ENCODE measurements around the gene MAGI2. TPM values are rescaled to one million over a fixed set of nuclear protein-coding genes. Genes with fewer than 3 reads are reported as not detected.
"Not testable (repeated sequence)": the region's sequence is repeated elsewhere in the genome, so short reads cannot be mapped to it uniquely, and the experiment has no call there.

Gene MAGI2
- total RNA-seq, 3 donors from 2014 or later (not counting 1 experiment from before 2014, with no cell fraction given), result 0.09 to 0.48 (median 0.27) TPM

- no peaks in the 10 kb centered on the region for H3K4me1 ChIP-seq (ENCODE audit: control insufficient read depth, insufficient read depth, low read length)
- intact Hi-C loops (cut with micrococcal nuclease), result no loop called here
- peaks cover 11 to 20% of the 10 kb centered on the region in 2 donors for H3K9me3 Mint-ChIP-seq
- no peaks in the 10 kb centered on the region for H3K27me3 Mint-ChIP-seq (ENCODE audit: low read depth in 2 of 2)
- no peaks in the 10 kb centered on the region for H3K36me3 Mint-ChIP-seq
- H3K27me3 ChIP-seq (ENCODE audit: control insufficient read depth, insufficient read depth, low read length), result no peaks in the 10 kb centered on the region
- TF ChIP-seq, protein P1, sequence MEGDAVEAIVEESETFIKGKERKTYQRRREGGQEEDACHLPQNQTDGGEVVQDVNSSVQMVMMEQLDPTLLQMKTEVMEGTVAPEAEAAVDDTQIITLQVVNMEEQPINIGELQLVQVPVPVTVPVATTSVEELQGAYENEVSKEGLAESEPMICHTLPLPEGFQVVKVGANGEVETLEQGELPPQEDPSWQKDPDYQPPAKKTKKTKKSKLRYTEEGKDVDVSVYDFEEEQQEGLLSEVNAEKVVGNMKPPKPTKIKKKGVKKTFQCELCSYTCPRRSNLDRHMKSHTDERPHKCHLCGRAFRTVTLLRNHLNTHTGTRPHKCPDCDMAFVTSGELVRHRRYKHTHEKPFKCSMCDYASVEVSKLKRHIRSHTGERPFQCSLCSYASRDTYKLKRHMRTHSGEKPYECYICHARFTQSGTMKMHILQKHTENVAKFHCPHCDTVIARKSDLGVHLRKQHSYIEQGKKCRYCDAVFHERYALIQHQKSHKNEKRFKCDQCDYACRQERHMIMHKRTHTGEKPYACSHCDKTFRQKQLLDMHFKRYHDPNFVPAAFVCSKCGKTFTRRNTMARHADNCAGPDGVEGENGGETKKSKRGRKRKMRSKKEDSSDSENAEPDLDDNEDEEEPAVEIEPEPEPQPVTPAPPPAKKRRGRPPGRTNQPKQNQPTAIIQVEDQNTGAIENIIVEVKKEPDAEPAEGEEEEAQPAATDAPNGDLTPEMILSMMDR (IDR thresholded peaks at IDR 0.05), result no peak
- no peaks in the 10 kb centered on the region for H3K36me3 ChIP-seq (ENCODE audit: control insufficient read depth, insufficient read depth, low read length)
- H3K9me3 ChIP-seq (ENCODE audit: control insufficient read depth, insufficient read depth, low read length), result no peaks in the 10 kb centered on the region
- no peak overlapping the region for H3K27ac ChIP-seq (ENCODE audit: low read length)
- DNase-seq (no peak), ATAC-seq (no peak)
- no peaks in the 10 kb centered on the region for H3K4me1 Mint-ChIP-seq
- H3K4me3 ChIP-seq (ENCODE audit: low read length), result no peak overlapping the region
- H3K27ac Mint-ChIP-seq, result no peak overlapping the region
- H3K4me3 Mint-ChIP-seq, result no peak overlapping the region
These were observed 369.0 kb downstream of the MAGI2 start for GRCh38 chr7:79084423-79084822.

GRCh38 chr7:79079919-79080554, 373.4 kb downstream of the MAGI2 start:
- Histone ChIP-seq H3K36me3 (ENCODE audit: control insufficient read depth, insufficient read depth, low read length) (no peaks in the 10 kb centered on the region), H3K4me3 (ENCODE audit: low read length) (no peak overlapping the region), H3K4me1 (ENCODE audit: control insufficient read depth, insufficient read depth, low read length) (no peaks in the 10 kb centered on the region), H3K9me3 (ENCODE audit: control insufficient read depth, insufficient read depth, low read length) (no peaks in the 10 kb centered on the region), H3K27me3 (ENCODE audit: control insufficient read depth, insufficient read depth, low read length) (no peaks in the 10 kb centered on the region), H3K27ac (ENCODE audit: low read length) (no peak overlapping the region)
- Mint-ChIP-seq H3K4me1 (no peaks in the 10 kb centered on the region), H3K4me3 (no peak overlapping the region), H3K27ac (no peak overlapping the region), H3K27me3 (ENCODE audit: low read depth in 2 of 2) (no peaks in the 10 kb centered on the region), H3K9me3 (peaks cover 11 to 25% of the 10 kb centered on the region in 2 donors), H3K36me3 (no peaks in the 10 kb centered on the region)
- DNase-seq, result no peak
- intact Hi-C loops (cut with micrococcal nuclease), result no loop called here
- TF ChIP-seq, protein P1 (IDR thresholded peaks at IDR 0.05), result no peak
- no peak for ATAC-seq
- WGBS (ENCODE audit: insufficient coverage), result no CpG with 5 or more reads among the region's 4 CpGs

DNA sequence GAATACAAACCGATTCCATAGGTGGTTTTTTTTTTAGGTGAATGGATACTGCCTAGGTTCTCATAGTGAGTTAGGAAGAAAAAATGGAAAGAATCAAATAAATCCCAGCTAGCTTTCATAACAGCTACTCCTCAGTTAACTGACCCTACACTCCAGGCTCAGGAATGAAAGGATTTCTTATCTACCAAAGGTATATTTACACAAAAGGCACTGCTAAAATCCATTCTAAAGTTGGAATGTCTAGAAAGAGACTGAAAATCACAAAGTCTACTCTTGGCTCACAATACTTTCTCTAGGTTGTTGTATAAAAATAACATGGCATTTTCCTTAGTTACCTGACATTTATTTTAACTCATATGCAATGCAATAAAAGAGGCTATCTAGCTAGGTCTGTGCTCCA, 375.2 kb downstream of the MAGI2 start:
- intact Hi-C loops (cut with micrococcal nuclease), result no loop called here
- TF ChIP-seq, protein P1 (IDR thresholded peaks at IDR 0.05), result no peak
- Histone ChIP-seq H3K9me3 (ENCODE audit: control insufficient read depth, insufficient read depth, low read length) (no peaks in the 10 kb centered on the region), H3K36me3 (ENCODE audit: control insufficient read depth, insufficient read depth, low read length) (no peaks in the 10 kb centered on the region), H3K4me3 (ENCODE audit: low read length) (no peak overlapping the region), H3K27ac (ENCODE audit: low read length) (no peak overlapping the region), H3K4me1 (ENCODE audit: control insufficient read depth, insufficient read depth, low read length) (no peaks in the 10 kb centered on the region), H3K27me3 (ENCODE audit: control insufficient read depth, insufficient read depth, low read length) (no peaks in the 10 kb centered on the region)
- no peak overlapping the region for H3K4me3 Mint-ChIP-seq
- H3K27ac Mint-ChIP-seq, result no peak overlapping the region
- no peaks in the 10 kb centered on the region for H3K4me1 Mint-ChIP-seq
- no CpG with 5 or more reads among the region's 1 CpG for WGBS (ENCODE audit: insufficient coverage)
- H3K27me3 Mint-ChIP-seq (ENCODE audit: low read depth in 2 of 2), result no peaks in the 10 kb centered on the region
- ATAC-seq (no peak), DNase-seq (no peak)
- H3K9me3 Mint-ChIP-seq, result peaks cover 13 to 30% of the 10 kb centered on the region in 2 donors
- H3K36me3 Mint-ChIP-seq, result no peaks in the 10 kb centered on the region

DNA sequence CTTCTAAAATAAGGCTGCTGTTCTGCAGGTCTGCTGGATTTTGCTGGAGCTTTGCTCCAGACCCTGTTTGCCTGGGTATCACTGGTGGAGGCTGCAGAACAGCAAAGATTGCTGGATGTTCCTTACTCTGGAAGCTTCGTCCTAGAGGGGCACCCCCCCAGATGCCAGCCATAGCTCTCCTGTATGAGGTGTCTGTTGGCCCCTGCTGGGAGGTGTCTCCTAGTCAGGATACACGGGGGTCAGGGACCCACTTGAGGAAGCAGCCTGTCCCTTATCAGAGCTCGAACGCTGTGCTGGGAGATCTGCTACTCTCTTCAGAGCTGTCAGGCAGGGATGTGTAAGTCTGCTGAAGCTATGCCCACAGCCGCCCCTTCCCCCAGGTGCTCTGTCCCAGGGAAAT, 382.3 kb downstream of the MAGI2 start:
- ATAC-seq; H3K4me3 Mint-ChIP-seq; H3K27me3 Mint-ChIP-seq (ENCODE audit: low read depth in 2 of 2); H3K27ac ChIP-seq (ENCODE audit: low read length); DNase-seq; H3K27me3 ChIP-seq (ENCODE audit: control insufficient read depth, insufficient read depth, low read length); H3K4me1 Mint-ChIP-seq; H3K4me3 ChIP-seq (ENCODE audit: low read length); H3K9me3 ChIP-seq (ENCODE audit: control insufficient read depth, insufficient read depth, low read length); H3K27ac Mint-ChIP-seq; H3K36me3 Mint-ChIP-seq; H3K4me1 ChIP-seq (ENCODE audit: control insufficient read depth, insufficient read depth, low read length); intact Hi-C loops (cut with micrococcal nuclease); H3K36me3 ChIP-seq (ENCODE audit: control insufficient read depth, insufficient read depth, low read length): not testable (repeated sequence)
- WGBS (ENCODE audit: insufficient coverage), result 69% methylated on average over 5 of the region's 5 CpGs
- H3K9me3 Mint-ChIP-seq, result peaks cover 18 to 25% of the 10 kb centered on the region in 2 donors

Measured in natural killer cell (primary cell).